B cell (primary cell): Measurements from ENCODE around the gene ZNF784. TPM values are rescaled to one million over a fixed set of nuclear protein-coding genes. Genes with fewer than 3 reads are reported as not detected.
"Not testable (repeated sequence)": the region's sequence is repeated elsewhere in the genome, so short reads cannot be mapped to it uniquely, and the experiment has no call there.

ENCODE experiments used
- ATAC-seq: fragments of 200-7000 bp; cut with Tn5 transposase; one replicate; pipeline ENCODE4 v1.10.0; 2021; ENCODE audit warnings: low read depth, mild to moderate bottlenecking, moderate number of reproducible peaks, moderate library complexity
- CTCF ChIA-PET: fragments of 350-600 bp; sonication (Branson Sonifier 250); formaldehyde crosslinking; loops from one replicate; lab custom pipeline; 2021; ENCODE audit warnings: antibody characterized with exemption, inconsistent platforms; lab: Charles Lee
- POLR2A ChIA-PET: fragments of 350-600 bp; sonication (Branson Sonifier 250); formaldehyde crosslinking; loops from one replicate; lab custom pipeline; 2021; ENCODE audit warnings: antibody characterized with exemption; lab: Charles Lee
- DNase-seq: peaks from one replicate; pipeline ENCODE4 v3.0.0; 2013
- H2AFZ ChIP-seq: 2 replicates; pipeline ENCODE4 v1.6.1; 2012; ENCODE audit warnings: mild to moderate bottlenecking, low read depth, low read length; ENCODE audit not compliant: insufficient read depth, poor library complexity, severe bottlenecking
- H3K27ac ChIP-seq, 2 donors: 1 replicate in 1 of 2; 2 replicates in 1 of 2; pipeline ENCODE4 v1.5.1; 2012 to 2013; ENCODE audit warnings: low read length in 2 of 2, mild to moderate bottlenecking in 2 of 2, moderate library complexity in 1 of 2
- H3K27me3 ChIP-seq, 4 experiments: fragments of 200-600 bp in 1 of 4; sonication (generic) in 1 of 4; replicated peaks in 1 of 4; 1 replicate in 2 of 4; 2 replicates in 2 of 4; pipeline versions ENCODE4 v1.6.1 to v1.7.0; 2013 to 2016; ENCODE audit warnings: low read length in 3 of 4, mild to moderate bottlenecking in 2 of 4, mixed read lengths in 1 of 4, moderate library complexity in 1 of 4; ENCODE audit not compliant: insufficient read depth in 4 of 4, control insufficient read depth in 3 of 4; ENCODE audit errors: control extremely low read depth in 1 of 4
- H3K36me3 ChIP-seq, 2 experiments: replicated peaks in 1 of 2; 1 replicate in 1 of 2; 2 replicates in 1 of 2; pipeline versions ENCODE4 v1.6.1 to v1.7.1; 2013; ENCODE audit warnings: low read length in 1 of 2; ENCODE audit not compliant: insufficient read depth in 2 of 2, control insufficient read depth in 1 of 2; ENCODE audit errors: control extremely low read depth in 1 of 2, extremely low read depth in 1 of 2
- H3K4me1 ChIP-seq, 2 donors: fragments of 200-600 bp in 1 of 2; sonication (generic) in 1 of 2; 1 replicate in 1 of 2; 2 replicates in 1 of 2; pipeline versions ENCODE4 v1.5.1 to v1.6.1; 2013 to 2017; ENCODE audit warnings: low read length in 2 of 2; ENCODE audit not compliant: control insufficient read depth in 2 of 2, insufficient read depth in 2 of 2
- H3K4me2 ChIP-seq: replicated peaks from 2 replicates; pipeline ENCODE3; 2012; ENCODE audit warnings: mild to moderate bottlenecking, low read depth, low read length; ENCODE audit not compliant: poor library complexity, severe bottlenecking
- H3K4me3 ChIP-seq, 5 experiments: fragments of 200-600 bp in 1 of 5; sonication (generic) in 1 of 5; 1 replicate in 3 of 5; 2 replicates in 2 of 5; pipeline versions ENCODE4 v1.5.1 to v1.7.0; 2011 to 2016; ENCODE audit warnings: low read length in 4 of 5, mild to moderate bottlenecking in 4 of 5, low read depth in 2 of 5, control low read depth in 1 of 5, moderate library complexity in 1 of 5; ENCODE audit not compliant: insufficient read depth in 1 of 5; ENCODE audit errors: control extremely low read depth in 1 of 5, extremely low read depth in 1 of 5
- H3K79me2 ChIP-seq: fragments of 200-600 bp; sonication (generic); one replicate; pipeline ENCODE4 v1.6.0; 2016; ENCODE audit warnings: low read length; ENCODE audit not compliant: control insufficient read depth, insufficient read depth
- H3K9ac ChIP-seq: fragments of 200-600 bp; sonication (generic); 2 replicates; pipeline ENCODE4 v1.6.1; 2017; ENCODE audit warnings: mild to moderate bottlenecking, low read length, moderate library complexity
- H3K9me3 ChIP-seq, 3 donors: one replicate each; pipeline versions ENCODE4 v1.6.1 to v1.7.1; 2013; ENCODE audit warnings: low read length in 2 of 3; ENCODE audit not compliant: control insufficient read depth in 2 of 3, insufficient read depth in 1 of 3; ENCODE audit errors: control extremely low read depth in 1 of 3
- H4K20me1 ChIP-seq: 2 replicates; pipeline ENCODE4 v1.6.0; 2012; ENCODE audit warnings: mild to moderate bottlenecking, low read length; ENCODE audit not compliant: insufficient read depth, control insufficient read depth, poor library complexity, severe bottlenecking
- H3K27ac Mint-ChIP-seq: one replicate; pipeline ENCODE4 v1.8.0; 2021; ENCODE audit warnings: mixed read lengths
- H3K27me3 Mint-ChIP-seq: one replicate; pipeline ENCODE4 v1.8.0; 2021; ENCODE audit warnings: mixed read lengths
- H3K4me1 Mint-ChIP-seq: one replicate; pipeline ENCODE4 v1.8.0; 2021; ENCODE audit warnings: mixed read lengths
- H3K4me3 Mint-ChIP-seq: one replicate; pipeline ENCODE4 v1.8.0; 2021; ENCODE audit warnings: mixed read lengths
- H3K9me3 Mint-ChIP-seq: one replicate; pipeline ENCODE4 v1.8.0; 2022; ENCODE audit warnings: mixed read lengths; ENCODE audit not compliant: insufficient read depth
- EZH2 ChIP-seq: IDR thresholded peaks from 2 replicates; pipeline ENCODE4 v1.6.1; 2012; ENCODE audit warnings: borderline replicate concordance, low read depth, mild to moderate bottlenecking, moderate library complexity, low read length; ENCODE audit not compliant: insufficient read depth, poor library complexity, severe bottlenecking
- WGBS: methylation state at CpG from one replicate; pipeline ENCODE4 v1.1.5; 2013; ENCODE audit warnings: missing lambda C conversion rate; ENCODE audit not compliant: insufficient coverage; 5-methylcytosine and 5-hydroxymethylcytosine counted together
- intact Hi-C: fragments of 100-400 bp; cut with micrococcal nuclease; formaldehyde crosslinking; loops from one replicate; pipeline ENCODE4 v1.10.0; 2022
- polyA plus RNA-seq: library from polyadenylated mRNA; depleted of rRNA; stranded (reverse); fragments of >200 nt; gene quantifications from 2 replicates; pipeline ENCODE4 v1.2.3, GENCODE V29; 2012
- total RNA-seq, 2 donors: library from RNA; stranded (reverse); fragments of 120-200 nt in 1 of 2; gene quantifications; 1 replicate in 1 of 2; 2 replicates in 1 of 2; pipeline versions ENCODE4 v1.2.3 to v1.2.4, GENCODE V29; 2013 to 2022
- TF ChIP-seq, protein P1 (sequence below): fragments of 200-600 bp; IDR thresholded peaks from one replicate; pipeline ENCODE4 v1.8.0; 2022; ENCODE audit warnings: antibody characterized with exemption, mild to moderate bottlenecking

Gene ZNF784
- total and polyA plus RNA-seq, 2 donors (not counting 1 experiment from before 2014, with no cell fraction given), result 9.2 to 9.7 TPM

DNA sequence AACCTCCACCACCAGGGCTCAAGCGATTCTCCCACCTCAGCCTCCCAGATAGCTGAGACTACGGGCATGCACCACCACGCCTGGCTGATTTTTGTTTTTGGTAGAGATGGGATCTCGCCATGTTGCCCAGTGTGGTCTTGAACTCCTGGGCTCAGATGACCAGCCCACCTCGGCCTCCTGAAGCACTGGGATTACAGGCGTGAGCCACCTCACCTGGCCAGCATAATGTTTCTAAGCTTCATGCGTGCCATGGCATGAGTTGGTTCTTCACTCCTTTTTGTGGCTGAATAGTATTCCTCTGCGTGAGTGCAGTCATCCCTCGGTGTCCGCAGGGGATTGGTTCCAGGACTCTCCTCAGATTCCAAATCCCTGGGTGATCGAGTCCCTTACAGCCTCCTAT lies 39.5 kb downstream of the ZNF784 start:
- Histone ChIP-seq H3K4me3 (no peak overlapping the region), H4K20me1 (no peaks in the 10 kb centered on the region), H3K36me3 (no peaks in the 10 kb centered on the region), H3K27me3 (no peaks in the 10 kb centered on the region), H3K9me3 (no peaks in the 10 kb centered on the region), H3K9ac (no peak overlapping the region), H3K4me2 (no peak overlapping the region), H2AFZ (no peak overlapping the region), H3K27ac (no peak overlapping the region), H3K79me2 (no peaks in the 10 kb centered on the region), H3K4me1 (peaks cover 37 to 45% of the 10 kb centered on the region in 2 donors)
- Mint-ChIP-seq H3K27me3 (no peaks in the 10 kb centered on the region), H3K27ac (no peak overlapping the region), H3K4me1 (peaks cover 44% of the 10 kb centered on the region), H3K9me3 (no peaks in the 10 kb centered on the region), H3K4me3 (peak overlapping the region; percentile 32)
- POLR2A ChIA-PET, result interaction anchor here (0.5 to 2.4 kb wide), 4 partner anchors 15 to 123 kb away, joined by 3 to 12 read pairs (median 3); partner anchors contain the start of genes FIZ1, ISOC2 and ZNF524
- ATAC-seq (no peak), DNase-seq (no peak)
- CTCF ChIA-PET, result interaction anchor here (1.1 to 2.2 kb wide), 3 partner anchors 15 to 48 kb away, joined by 3 to 8 read pairs (median 5); partner anchors contain the start of gene FIZ1
- intact Hi-C loops, result no loop called here
- 98% methylated on average over 10 of the region's 11 CpGs for WGBS
- TF ChIP-seq EZH2, result no peak
- TF ChIP-seq, protein P1, sequence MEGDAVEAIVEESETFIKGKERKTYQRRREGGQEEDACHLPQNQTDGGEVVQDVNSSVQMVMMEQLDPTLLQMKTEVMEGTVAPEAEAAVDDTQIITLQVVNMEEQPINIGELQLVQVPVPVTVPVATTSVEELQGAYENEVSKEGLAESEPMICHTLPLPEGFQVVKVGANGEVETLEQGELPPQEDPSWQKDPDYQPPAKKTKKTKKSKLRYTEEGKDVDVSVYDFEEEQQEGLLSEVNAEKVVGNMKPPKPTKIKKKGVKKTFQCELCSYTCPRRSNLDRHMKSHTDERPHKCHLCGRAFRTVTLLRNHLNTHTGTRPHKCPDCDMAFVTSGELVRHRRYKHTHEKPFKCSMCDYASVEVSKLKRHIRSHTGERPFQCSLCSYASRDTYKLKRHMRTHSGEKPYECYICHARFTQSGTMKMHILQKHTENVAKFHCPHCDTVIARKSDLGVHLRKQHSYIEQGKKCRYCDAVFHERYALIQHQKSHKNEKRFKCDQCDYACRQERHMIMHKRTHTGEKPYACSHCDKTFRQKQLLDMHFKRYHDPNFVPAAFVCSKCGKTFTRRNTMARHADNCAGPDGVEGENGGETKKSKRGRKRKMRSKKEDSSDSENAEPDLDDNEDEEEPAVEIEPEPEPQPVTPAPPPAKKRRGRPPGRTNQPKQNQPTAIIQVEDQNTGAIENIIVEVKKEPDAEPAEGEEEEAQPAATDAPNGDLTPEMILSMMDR, result no peak

DNA sequence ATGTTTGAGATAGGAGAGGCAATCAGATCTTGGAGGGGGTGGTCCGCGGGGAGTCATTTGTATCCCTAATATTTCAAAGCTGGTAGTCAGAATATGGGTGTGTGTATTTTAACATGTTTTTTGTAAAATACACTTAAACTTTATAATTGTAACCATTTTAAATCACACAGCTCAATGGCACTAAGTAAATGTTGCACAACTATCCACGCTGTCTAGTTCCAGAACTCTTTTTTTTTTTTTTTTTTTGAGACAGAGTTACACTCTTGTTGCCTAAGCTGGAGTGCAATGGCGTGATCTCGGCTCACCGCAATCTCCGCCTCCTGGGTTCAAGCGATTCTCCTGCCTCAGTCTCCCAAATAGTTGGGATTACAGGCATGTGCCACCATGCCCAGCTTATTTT lies 40.5 kb downstream of the ZNF784 start:
- H3K4me1 Mint-ChIP-seq, result peaks cover 47% of the 10 kb centered on the region
- H3K79me2 ChIP-seq, ATAC-seq, H2AFZ ChIP-seq, intact Hi-C loops, H4K20me1 ChIP-seq, H3K4me2 ChIP-seq, H3K27me3 ChIP-seq, H3K36me3 ChIP-seq, H3K9me3 Mint-ChIP-seq, H3K27ac Mint-ChIP-seq, H3K27ac ChIP-seq, H3K27me3 Mint-ChIP-seq, H3K4me3 Mint-ChIP-seq, H3K9me3 ChIP-seq, H3K9ac ChIP-seq, H3K4me3 ChIP-seq, DNase-seq: not testable (repeated sequence)
- H3K4me1 ChIP-seq, result peaks cover 41 to 49% of the 10 kb centered on the region in 2 donors
- 100% methylated on average over 1 of the region's 8 CpGs for WGBS
- ChIA-PET POLR2A (interaction anchor here (2.4 kb wide), 1 partner anchor 16 kb away, joined by 12 read pairs; the partner anchor contains the start of genes FIZ1 and ZNF524), CTCF (interaction anchor here (0.7 to 2.2 kb wide), 6 partner anchors 16 to 321 kb away, joined by 3 to 8 read pairs (median 4); partner anchors contain the start of genes FIZ1 and ZNF865)

DNA sequence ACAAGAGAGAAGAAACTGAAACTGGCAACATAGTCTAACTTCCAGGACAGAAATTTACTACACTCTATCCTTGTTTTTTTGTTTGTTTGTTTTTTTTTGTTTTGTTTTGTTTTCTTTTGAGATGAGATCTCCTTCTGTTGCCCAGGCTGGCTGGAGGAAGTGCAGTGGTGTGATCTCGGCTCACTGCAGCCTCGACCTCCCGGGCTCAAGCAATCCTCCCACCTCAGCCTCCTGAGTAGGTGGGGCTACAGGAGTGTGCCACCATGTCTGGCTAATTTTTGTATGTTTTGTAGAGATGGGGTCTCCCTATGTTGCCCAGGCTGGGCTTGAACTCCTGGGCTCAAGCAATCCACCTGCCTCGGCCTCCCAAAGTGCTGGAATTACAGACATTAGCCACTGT lies 42.1 kb downstream of the ZNF784 start:
- intact Hi-C loops, H3K27me3 ChIP-seq, H3K9me3 Mint-ChIP-seq, H3K9ac ChIP-seq, CTCF ChIA-PET, ATAC-seq, H3K9me3 ChIP-seq, H3K4me3 ChIP-seq, POLR2A ChIA-PET, H3K79me2 ChIP-seq, DNase-seq, H4K20me1 ChIP-seq, H3K27me3 Mint-ChIP-seq, H3K4me2 ChIP-seq, H3K27ac ChIP-seq, H3K36me3 ChIP-seq: not testable (repeated sequence)
- H3K27ac Mint-ChIP-seq, result peak overlapping the region; percentile 66
- peak overlapping the region; percentile 96 for H2AFZ ChIP-seq
- 100% methylated on average over 1 of the region's 4 CpGs for WGBS
- peaks cover 36 to 41% of the 10 kb centered on the region in 2 donors for H3K4me1 ChIP-seq
- H3K4me1 Mint-ChIP-seq, result peaks cover 44% of the 10 kb centered on the region
- H3K4me3 Mint-ChIP-seq, result peak overlapping the region; percentile 83
